ENCODE measurements around the gene ANKDD1B.

Gene ANKDD1B

DNA sequence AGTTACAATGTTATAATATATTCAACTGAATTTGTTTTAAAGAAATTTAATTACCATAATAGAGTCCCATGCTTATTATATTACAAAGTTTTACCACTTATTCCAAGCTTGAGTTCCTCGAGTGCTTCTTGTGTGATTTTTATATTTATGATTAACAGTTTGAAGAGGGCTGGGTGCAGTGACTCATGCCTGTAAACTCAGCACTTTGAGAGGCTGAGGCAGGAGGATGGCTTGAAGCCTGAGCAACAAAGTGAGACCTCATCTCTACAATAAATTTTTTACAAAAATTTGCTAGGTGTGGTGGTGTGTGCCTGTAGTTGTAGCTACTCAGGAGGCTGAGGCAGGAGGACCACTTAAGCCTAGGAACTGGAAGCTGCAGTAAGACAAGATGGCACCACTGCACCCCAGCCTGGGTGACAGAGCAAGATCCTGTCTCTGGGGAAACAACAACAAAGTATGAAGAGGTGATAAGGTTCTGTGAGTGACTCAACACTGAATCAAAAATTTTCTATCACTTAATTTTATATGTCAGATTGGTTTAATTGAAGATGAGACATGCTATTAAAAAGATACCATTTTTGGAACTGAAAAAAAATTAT, 96.8 kb downstream of the ANKDD1B start:
- no peak for DNase-seq (ENCODE audit: low read depth)

DNA sequence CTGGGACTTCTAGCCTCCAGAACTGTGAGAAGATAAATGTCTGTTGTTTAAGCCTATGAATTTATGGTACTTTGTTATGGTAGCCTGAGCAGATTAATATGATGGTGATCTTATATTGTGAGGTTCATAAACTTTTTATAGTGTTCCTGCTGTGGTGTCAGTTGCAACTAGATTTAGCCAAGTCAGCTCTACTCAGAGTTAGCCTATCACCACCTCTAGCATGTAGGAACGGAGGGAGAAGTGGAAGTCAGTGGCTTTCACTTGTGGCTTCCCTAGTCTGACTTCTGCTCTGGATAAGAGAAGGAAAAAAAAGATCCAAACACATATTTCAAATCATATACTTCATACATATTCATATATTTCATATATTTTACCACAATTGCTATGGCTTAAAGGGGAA, 99.4 kb downstream of the ANKDD1B start:
- no peak for DNase-seq (ENCODE audit: low read depth)

GRCh38 chr5:75711151-75711550, 99.9 kb downstream of the ANKDD1B start:
- no peak for DNase-seq (ENCODE audit: low read depth)

- DNase-seq (ENCODE audit: low read depth): no peak
Measured at GRCh38 chr5:75712091-75712490, 100.8 kb downstream of the ANKDD1B start.

GRCh38 chr5:75716715-75717081, 105.4 kb downstream of the ANKDD1B start:
- no peak for DNase-seq (ENCODE audit: low read depth)

DNA sequence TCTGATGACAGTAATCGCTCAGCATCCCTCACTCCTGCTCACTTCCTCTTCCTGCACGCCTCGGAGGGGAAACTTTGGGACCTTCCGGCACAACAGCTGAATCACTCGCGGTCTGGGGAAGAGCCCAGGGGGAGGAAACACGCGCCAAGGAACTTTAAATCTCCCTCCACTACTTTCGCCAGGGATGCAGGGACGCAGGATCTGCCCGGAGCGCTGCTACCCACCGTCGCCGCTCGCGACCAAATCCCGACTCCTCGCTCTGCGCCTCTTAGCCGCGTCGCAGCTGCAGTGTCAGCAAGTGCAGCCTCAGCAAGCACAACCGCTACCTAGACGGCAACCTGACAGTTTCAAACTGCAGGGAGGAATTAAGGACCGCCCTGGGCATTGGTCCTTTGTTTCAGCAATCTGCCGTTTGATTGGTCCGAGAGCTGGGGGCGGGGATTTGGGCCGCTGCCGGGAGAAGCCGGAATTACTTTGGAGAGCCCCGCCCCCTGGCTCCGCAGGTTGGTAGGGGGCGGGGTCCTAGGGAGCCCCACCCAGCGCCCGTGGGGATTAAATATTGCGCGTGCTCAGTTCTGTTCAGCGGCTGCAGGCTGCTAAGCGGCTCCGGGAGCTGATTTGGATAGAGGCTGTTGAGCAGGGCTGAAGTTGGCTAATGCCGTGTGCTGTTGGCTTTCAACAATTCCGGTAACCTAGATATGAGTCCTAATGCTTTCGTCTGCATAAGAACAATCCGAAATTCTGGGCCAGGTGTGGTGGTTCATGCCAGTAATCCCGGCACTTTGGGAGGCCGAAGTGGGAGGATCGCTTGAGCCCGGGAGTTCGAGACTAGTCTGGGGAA, 106.0 kb downstream of the ANKDD1B start, which contains the start of gene POC5:
Gene POC5 (minus strand): TSS at position 356 of the 841 bp plus-strand sequence. CDS start 4,500 bp downstream, outside the sequence.
- DNase-seq (ENCODE audit: low read depth): peak; percentile 68

DNA sequence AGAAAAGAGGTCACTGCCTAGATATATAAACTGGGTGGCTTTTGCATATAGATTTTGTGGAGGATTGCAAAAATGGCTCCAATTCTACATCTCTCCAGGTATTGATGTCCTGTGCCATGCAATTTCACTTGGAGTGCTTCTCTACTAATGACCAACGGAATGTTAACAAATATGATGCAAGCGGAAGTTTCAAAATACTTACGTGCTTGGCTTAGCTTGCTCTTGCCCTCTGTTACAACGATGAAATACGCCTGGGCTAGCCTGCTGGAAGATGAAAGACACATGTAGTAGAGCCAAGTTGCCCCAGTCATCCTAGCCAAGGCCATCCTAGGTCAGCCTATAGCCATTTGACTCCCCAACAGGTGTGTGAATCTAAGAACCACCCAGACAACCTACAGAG, 109.6 kb downstream of the ANKDD1B start:
- no peak for DNase-seq (ENCODE audit: low read depth)

Measured in GM04503 (cell line).